Endodermal cell (in vitro differentiated cells): Measurements from ENCODE around the gene SNCA. TPM values are rescaled to one million over a fixed set of nuclear protein-coding genes. Genes with fewer than 3 reads are reported as not detected.

Experiments used
- DNase-seq: peaks from one replicate; pipeline ENCODE4 v3.0.0-alpha.2; 2017
- H3K27ac ChIP-seq: 2 replicates; pipeline ENCODE4 v1.5.1; 2013; ENCODE audit warnings: mild to moderate bottlenecking, low read depth, low read length, moderate library complexity
- H3K27me3 ChIP-seq: 2 replicates; pipeline ENCODE4 v1.6.1; 2013; ENCODE audit warnings: mild to moderate bottlenecking, low read length, moderate library complexity; ENCODE audit not compliant: insufficient read depth, control insufficient read depth, poor library complexity, severe bottlenecking
- H3K36me3 ChIP-seq: 2 replicates; pipeline ENCODE4 v1.7.0; 2013; ENCODE audit warnings: mild to moderate bottlenecking, low read length, moderate library complexity; ENCODE audit not compliant: control insufficient read depth, insufficient read depth
- H3K4me1 ChIP-seq: one replicate; pipeline ENCODE4 v1.7.0; 2013; ENCODE audit warnings: low read length; ENCODE audit not compliant: control insufficient read depth, insufficient read depth
- H3K4me3 ChIP-seq: 2 replicates; pipeline ENCODE4 v1.5.1; 2013; ENCODE audit warnings: mild to moderate bottlenecking, low read length, moderate library complexity
- H3K9ac ChIP-seq: 2 replicates; pipeline ENCODE4 v1.6.1; 2013; ENCODE audit warnings: mild to moderate bottlenecking, low read length, moderate library complexity; ENCODE audit not compliant: poor library complexity, severe bottlenecking; ENCODE audit errors: extremely low read depth
- H3K9me3 ChIP-seq: 2 replicates; pipeline ENCODE4 v1.6.1; 2013; ENCODE audit warnings: mild to moderate bottlenecking, low read length, moderate library complexity; ENCODE audit not compliant: control insufficient read depth
- H3K27ac Mint-ChIP-seq: 2 replicates; pipeline ENCODE4 v1.8.0; 2020; ENCODE audit warnings: mixed read lengths
- H3K27me3 Mint-ChIP-seq: 2 replicates; pipeline ENCODE4 v1.8.0; 2021; ENCODE audit warnings: mild to moderate bottlenecking, mixed read lengths; ENCODE audit not compliant: insufficient read depth
- H3K36me3 Mint-ChIP-seq: 2 replicates; pipeline ENCODE4 v1.8.0; 2020; ENCODE audit warnings: low read depth, mixed read lengths
- H3K4me1 Mint-ChIP-seq: 2 replicates; pipeline ENCODE4 v1.8.0; 2020; ENCODE audit warnings: mixed read lengths
- H3K4me3 Mint-ChIP-seq: 2 replicates; pipeline ENCODE4 v1.8.0; 2020; ENCODE audit warnings: mild to moderate bottlenecking, moderate library complexity, mixed read lengths
- H3K9me3 Mint-ChIP-seq: 2 replicates; pipeline ENCODE4 v1.8.0; 2020; ENCODE audit warnings: mild to moderate bottlenecking, mixed read lengths
- WGBS, 2 experiments: methylation state at CpG; one replicate each; pipeline versions ENCODE4 v1.1.5 to v1.1.7; 2013; ENCODE audit warnings: missing lambda C conversion rate in 2 of 2, mixed read lengths in 1 of 2; ENCODE audit not compliant: insufficient coverage in 1 of 2, insufficient read length in 1 of 2; 5-methylcytosine and 5-hydroxymethylcytosine counted together
- total RNA-seq, 2 donors: library from RNA; stranded (reverse); fragmentation: NEBNext Ultra II Directional in 1 of 2; extraction: Animal tissue kit (Norgen Biotek cat#: 25700) in 1 of 2; gene quantifications; 2 replicates in 1 of 2; 3 replicates in 1 of 2; pipeline ENCODE4 v1.2.1, GENCODE V29; 2021
- TF ChIP-seq, protein P1 (sequence below): fragments of 200-600 bp; sonication (generic); conservative IDR thresholded peaks from 2 replicates; pipeline ENCODE4 v1.5.0; 2021; ENCODE audit warnings: antibody characterized with exemption, mild to moderate bottlenecking

SNCA gene
- total RNA-seq, 2 donors from 2014 or later, result 11.3 to 13.5 TPM

DNA sequence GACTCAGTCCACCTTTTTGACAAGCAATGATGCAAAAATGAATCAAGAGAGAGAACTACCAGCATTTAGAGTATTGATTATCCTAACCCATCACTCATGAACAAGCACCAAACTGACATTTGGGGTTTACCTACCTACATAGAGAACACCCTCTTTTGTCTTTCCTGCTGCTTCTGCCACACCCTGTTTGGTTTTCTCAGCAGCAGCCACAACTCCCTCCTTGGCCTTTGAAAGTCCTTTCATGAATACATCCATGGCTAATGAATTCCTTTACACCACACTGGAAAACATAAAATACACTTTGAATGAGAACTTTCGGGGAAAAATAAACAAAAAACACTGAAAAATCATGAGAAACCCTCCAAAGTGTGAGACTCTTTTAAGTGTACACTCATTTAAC lies 1.5 kb downstream of the SNCA start:
- Histone ChIP-seq H3K36me3 (no peaks in the 10 kb centered on the region), H3K27ac (no peak overlapping the region), H3K9ac (no peak overlapping the region), H3K4me1 (no peaks in the 10 kb centered on the region), H3K27me3 (peaks cover 25% of the 10 kb centered on the region), H3K9me3 (no peaks in the 10 kb centered on the region), H3K4me3 (no peak overlapping the region)
- peaks cover 4% of the 10 kb centered on the region for H3K36me3 Mint-ChIP-seq
- peaks cover 25% of the 10 kb centered on the region for H3K27me3 Mint-ChIP-seq
- TF ChIP-seq, protein P1, sequence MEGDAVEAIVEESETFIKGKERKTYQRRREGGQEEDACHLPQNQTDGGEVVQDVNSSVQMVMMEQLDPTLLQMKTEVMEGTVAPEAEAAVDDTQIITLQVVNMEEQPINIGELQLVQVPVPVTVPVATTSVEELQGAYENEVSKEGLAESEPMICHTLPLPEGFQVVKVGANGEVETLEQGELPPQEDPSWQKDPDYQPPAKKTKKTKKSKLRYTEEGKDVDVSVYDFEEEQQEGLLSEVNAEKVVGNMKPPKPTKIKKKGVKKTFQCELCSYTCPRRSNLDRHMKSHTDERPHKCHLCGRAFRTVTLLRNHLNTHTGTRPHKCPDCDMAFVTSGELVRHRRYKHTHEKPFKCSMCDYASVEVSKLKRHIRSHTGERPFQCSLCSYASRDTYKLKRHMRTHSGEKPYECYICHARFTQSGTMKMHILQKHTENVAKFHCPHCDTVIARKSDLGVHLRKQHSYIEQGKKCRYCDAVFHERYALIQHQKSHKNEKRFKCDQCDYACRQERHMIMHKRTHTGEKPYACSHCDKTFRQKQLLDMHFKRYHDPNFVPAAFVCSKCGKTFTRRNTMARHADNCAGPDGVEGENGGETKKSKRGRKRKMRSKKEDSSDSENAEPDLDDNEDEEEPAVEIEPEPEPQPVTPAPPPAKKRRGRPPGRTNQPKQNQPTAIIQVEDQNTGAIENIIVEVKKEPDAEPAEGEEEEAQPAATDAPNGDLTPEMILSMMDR, result no peak
- H3K27ac Mint-ChIP-seq, result no peak overlapping the region
- 78 to 100% methylated on average over 1 of the region's 1 CpG for WGBS, 2 experiments
- H3K4me1 Mint-ChIP-seq, result no peaks in the 10 kb centered on the region
- H3K4me3 Mint-ChIP-seq, result peak overlapping the region; percentile 77
- no peak for DNase-seq
- H3K9me3 Mint-ChIP-seq, result no peaks in the 10 kb centered on the region

GRCh38 chr4:89834486-89835209 lies 2.3 kb downstream of the SNCA start:
- H3K9me3 ChIP-seq, result no peaks in the 10 kb centered on the region
- 29 to 58% methylated on average over 1 of the region's 1 CpG for WGBS, 2 experiments
- Mint-ChIP-seq H3K27me3 (peaks cover 25% of the 10 kb centered on the region), H3K4me1 (no peaks in the 10 kb centered on the region), H3K36me3 (peaks cover 4% of the 10 kb centered on the region), H3K4me3 (no peak overlapping the region), H3K9me3 (no peaks in the 10 kb centered on the region), H3K27ac (no peak overlapping the region)
- no peak overlapping the region for H3K4me3 ChIP-seq
- DNase-seq, result no peak
- H3K9ac ChIP-seq, result no peak overlapping the region
- no peaks in the 10 kb centered on the region for H3K4me1 ChIP-seq
- no peaks in the 10 kb centered on the region for H3K36me3 ChIP-seq
- TF ChIP-seq, protein P1, result no peak
- no peak overlapping the region for H3K27ac ChIP-seq
- peaks cover 22% of the 10 kb centered on the region for H3K27me3 ChIP-seq

DNA sequence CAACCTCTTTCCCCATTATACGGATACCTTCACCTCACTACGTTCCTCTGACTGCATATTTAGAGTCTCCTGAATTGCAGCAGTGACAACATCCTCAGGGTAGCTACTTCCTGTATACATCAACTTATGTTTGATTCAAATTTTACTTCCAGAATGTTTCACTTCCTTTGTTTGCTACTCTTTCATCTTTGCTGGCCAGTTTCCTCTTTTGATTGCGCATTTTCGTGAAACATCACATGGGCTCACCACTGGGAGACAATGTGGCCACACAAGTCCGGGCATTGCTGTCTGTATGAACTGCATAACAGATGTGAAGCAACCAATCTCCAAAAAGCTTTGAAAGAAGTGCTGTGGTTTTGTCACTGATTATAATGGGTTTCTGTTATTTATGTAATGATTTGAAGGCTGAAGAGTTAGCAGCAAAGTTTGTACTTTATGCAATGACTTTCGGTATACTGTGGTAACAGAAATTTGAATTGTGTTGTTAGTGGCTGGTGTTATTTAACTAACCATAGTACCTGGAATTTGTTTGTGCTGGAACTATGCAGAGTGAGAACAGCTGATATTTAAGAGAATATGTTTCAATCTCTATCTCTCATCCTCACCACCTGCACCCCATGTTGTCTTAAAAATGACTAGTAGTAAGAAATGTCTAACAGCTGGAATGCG lies 7.4 kb downstream of the SNCA start:
- no peaks in the 10 kb centered on the region for H3K9me3 ChIP-seq
- Mint-ChIP-seq H3K27me3 (peaks cover 4% of the 10 kb centered on the region), H3K36me3 (peaks cover 4% of the 10 kb centered on the region), H3K4me1 (no peaks in the 10 kb centered on the region), H3K27ac (no peak overlapping the region), H3K4me3 (no peak overlapping the region), H3K9me3 (no peaks in the 10 kb centered on the region)
- H3K36me3 ChIP-seq, result no peaks in the 10 kb centered on the region
- H3K4me3 ChIP-seq, result no peak overlapping the region
- WGBS, 2 experiments, result 73 to 75% methylated on average over 6 to 7 of the region's 7 CpGs
- no peak for DNase-seq
- TF ChIP-seq, protein P1, result no peak
- H3K4me1 ChIP-seq, result no peaks in the 10 kb centered on the region
- H3K27ac ChIP-seq, result no peak overlapping the region
- H3K9ac ChIP-seq, result no peak overlapping the region
- peaks cover 2% of the 10 kb centered on the region for H3K27me3 ChIP-seq
